ENCODE measurements around the gene MAP3K13. TPM values are rescaled to one million over a fixed set of nuclear protein-coding genes. Genes with fewer than 3 reads are reported as not detected.
A peak's percentile ranks its signal among the peaks of the same experiment; 100 is the strongest.

The MAP3K13 gene
- total and polyA plus RNA-seq, 8 donors: 17.2 to 43.1 (median 23.3) TPM

DNA sequence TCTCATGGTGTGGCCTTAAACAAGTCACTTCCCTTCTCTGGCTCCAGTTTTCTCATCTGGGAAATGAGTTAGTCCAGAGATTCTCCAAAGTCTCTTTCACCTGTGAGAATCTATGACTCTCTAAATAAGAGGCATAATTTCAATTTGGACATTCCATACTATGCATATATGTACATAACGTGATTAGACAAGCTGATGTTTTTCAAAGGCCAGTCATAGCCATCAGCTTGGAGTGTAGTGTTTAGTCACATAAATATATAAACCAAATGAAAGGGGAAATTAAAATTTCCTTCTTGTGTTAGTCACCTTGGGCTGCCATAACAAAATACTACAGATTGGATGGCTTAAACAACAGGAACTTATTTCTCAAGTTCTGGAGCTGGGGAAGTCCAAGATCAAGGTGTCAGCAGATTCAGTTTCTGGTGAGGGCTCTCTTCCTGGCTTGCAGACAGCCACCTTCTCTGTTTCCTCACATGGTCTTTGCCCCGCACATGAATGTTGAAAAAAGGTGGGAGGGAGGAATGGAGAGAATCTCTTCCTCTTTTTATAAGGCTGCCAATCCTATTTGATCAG is 116.5 kb downstream of the MAP3K13 start:
- DNase-seq (no peak), FAIRE-seq (no peak), ATAC-seq (no peak)
- no peak overlapping the region for H3K27ac ChIP-seq
- H3K4me1 ChIP-seq: no peaks in the 10 kb centered on the region
- intact Hi-C loops (cut with DNase I): no loop called here
- peaks cover 0 to 52% (median 8%) of the 10 kb centered on the region in 3 donors for H3K36me3 ChIP-seq
- no peaks in the 10 kb centered on the region for H3K9me3 ChIP-seq
- no peak overlapping the region for H3K4me3 ChIP-seq
- 98 to 99% methylated on average over 2 of the region's 2 CpGs for WGBS, 2 donors
- H3K27me3 ChIP-seq: no peaks in the 10 kb centered on the region
- no peak for TF ChIP-seq CTCF (IDR thresholded peaks at IDR 0.05)

DNA sequence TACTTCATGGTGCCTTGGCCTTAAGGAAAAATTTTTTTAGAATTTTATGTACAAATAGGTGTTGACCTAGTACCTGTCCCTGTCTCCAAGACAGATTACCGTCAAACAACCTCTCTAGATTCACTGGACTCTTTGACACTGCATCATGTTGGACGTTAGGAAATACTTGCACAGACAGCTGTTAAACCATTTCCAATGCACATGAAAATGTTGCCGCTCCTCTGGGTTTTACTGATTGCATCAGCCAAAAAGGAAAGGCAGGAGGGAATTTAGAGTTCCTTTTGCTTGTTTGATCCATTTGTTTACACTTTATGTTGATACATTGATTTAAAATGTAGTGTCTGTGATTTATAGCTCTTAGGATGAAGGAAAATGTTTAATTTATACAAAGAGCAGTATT is 121.4 kb downstream of the MAP3K13 start:
- DNase-seq (no peak), FAIRE-seq (no peak), ATAC-seq (no peak)
- no peaks in the 10 kb centered on the region for H3K9me3 ChIP-seq
- H3K27me3 ChIP-seq: no peaks in the 10 kb centered on the region
- peaks cover 0 to 33% (median 8%) of the 10 kb centered on the region in 3 donors for H3K36me3 ChIP-seq
- no peak for TF ChIP-seq CTCF (IDR thresholded peaks at IDR 0.05)
- no peak overlapping the region for H3K27ac ChIP-seq
- no peak overlapping the region for H3K4me3 ChIP-seq
- peaks cover 0 to 2% (median 0%) of the 10 kb centered on the region in 3 donors for H3K4me1 ChIP-seq
- WGBS, 2 donors: 59 to 95% methylated on average over 3 of the region's 3 CpGs
- intact Hi-C loops (cut with DNase I): no loop called here

- intact Hi-C loops (cut with DNase I): no loop called here
- peaks cover 0 to 14% (median under 1%) of the 10 kb centered on the region in 3 donors for H3K36me3 ChIP-seq
- FAIRE-seq (no peak), DNase-seq (no peak), ATAC-seq (no peak)
- H3K9me3 ChIP-seq: no peaks in the 10 kb centered on the region
- H3K4me1 ChIP-seq: peaks cover 0 to 4% (median 0%) of the 10 kb centered on the region in 3 donors
- no peak overlapping the region for H3K27ac ChIP-seq
- no peaks in the 10 kb centered on the region for H3K27me3 ChIP-seq
- WGBS, 2 donors: 93 to 94% methylated on average over 5 of the region's 5 CpGs
- no peak overlapping the region for H3K4me3 ChIP-seq
- TF ChIP-seq CTCF (IDR thresholded peaks at IDR 0.05): no peak
Observed at GRCh38 chr3:185486394-185486793, 123.5 kb downstream of the MAP3K13 start.

- ATAC-seq (peak in 2 of 4 donors; percentile 12 to 20), FAIRE-seq (no peak), DNase-seq (peak in 1 of 6 donors; percentile 48)
- no peak overlapping the region for H3K4me3 ChIP-seq
- WGBS, 2 donors: 91 to 93% methylated on average over 5 of the region's 5 CpGs
- intact Hi-C loops (cut with DNase I): no loop called here
- H3K27ac ChIP-seq: no peak overlapping the region
- H3K4me1 ChIP-seq: peaks cover 0 to 4% (median 0%) of the 10 kb centered on the region in 3 donors
- peaks cover 0 to 9% (median 0%) of the 10 kb centered on the region in 3 donors for H3K36me3 ChIP-seq
- no peaks in the 10 kb centered on the region for H3K27me3 ChIP-seq
- H3K9me3 ChIP-seq: no peaks in the 10 kb centered on the region
- TF ChIP-seq CTCF (IDR thresholded peaks at IDR 0.05): no peak
Observed at GRCh38 chr3:185488465-185488864, 125.5 kb downstream of the MAP3K13 start.

GRCh38 chr3:185489462-185489861 is 126.5 kb downstream of the MAP3K13 start:
- Histone ChIP-seq H3K9me3 (no peaks in the 10 kb centered on the region), H3K4me1 (peaks cover 0 to 4% (median 0%) of the 10 kb centered on the region in 3 donors), H3K27ac (no peak overlapping the region), H3K27me3 (no peaks in the 10 kb centered on the region), H3K36me3 (peaks cover 0 to 19% (median 4%) of the 10 kb centered on the region in 3 donors), H3K4me3 (no peak overlapping the region)
- intact Hi-C loops (cut with DNase I): no loop called here
- FAIRE-seq (no peak), DNase-seq (no peak), ATAC-seq (peak; percentile 28 to 67 (median 48))
- 30 to 33% methylated on average over 3 of the region's 3 CpGs for WGBS, 2 donors
- TF ChIP-seq CTCF (IDR thresholded peaks at IDR 0.05): no peak
